K562 (cell line): ENCODE results near the gene NDUFAF4. TPM values are rescaled to one million over a fixed set of nuclear protein-coding genes. Genes with fewer than 3 reads are reported as not detected.

Experiments
- ATAC-seq: fragments of 200-7000 bp; cut with Tn5 transposase; 3 replicates; pipeline ENCODE4 v1.9.1; 2020; ENCODE audit warnings: moderate library complexity
- Bru-seq: library from RNA; stranded (reverse); fragments of 400-500 nt; gene quantifications from one replicate; lab custom pipeline; 2021; lab: Mats Ljungman, UMichigan
- BruChase-seq, 2 experiments: library from RNA; stranded (reverse); fragments of 400-500 nt; gene quantifications; one replicate each; lab custom pipeline; 2021; lab: Mats Ljungman, UMichigan
- BruUV-seq: library from RNA; stranded (reverse); fragments of 400-500 nt; replicated peaks from 2 replicates; lab custom pipeline; 2021; lab: Mats Ljungman, UMichigan
- CTCF ChIA-PET: fragments of 300-600 bp; formaldehyde crosslinking; extraction: SDS; loops from one replicate; lab custom pipeline; 2021; ENCODE audit warnings: low intra/inter-chr PET ratio; lab: Yijun Ruan, JAX
- POLR2A ChIA-PET: fragments of 300-600, 350-650 bp; sonication (Branson Sonifier 250); formaldehyde crosslinking; extraction: SDS; loops from one replicate; lab custom pipeline; 2021; ENCODE audit warnings: antibody characterized with exemption, inconsistent platforms; lab: Yijun Ruan, JAX
- DNase-seq, 4 experiments: peaks; one replicate each; pipeline versions ENCODE4 v3.0.0 to v3.0.0-alpha.2; 2011 to 2018; ENCODE audit warnings: low spot score in 3 of 4, mixed read lengths in 3 of 4; ENCODE audit errors: extremely low read depth in 1 of 4
- FAIRE-seq: peaks from 2 replicates; lab custom pipeline; 2011; peaks lifted over from hg19 to GRCh38; lab: Jason Lieb, UNC
- H2AFZ ChIP-seq: 2 replicates; pipeline ENCODE4 v1.6.0; 2011; ENCODE audit warnings: low read depth, low read length, control low read depth, inconsistent platforms
- H3K27ac ChIP-seq: fragments of 200-600 bp; 3 replicates; pipeline ENCODE4 v1.8.0; 2011; ENCODE audit warnings: low read depth, mild to moderate bottlenecking, control low read depth, inconsistent platforms, low read length, moderate library complexity, mixed read lengths; ENCODE audit errors: extremely low read depth
- H3K27me3 ChIP-seq, 2 experiments: fragments of 300-600 bp in 1 of 2; 2 replicates in 1 of 2; 3 replicates in 1 of 2; pipeline versions ENCODE4 v1.6.0 to v1.8.0; 2011; ENCODE audit warnings: inconsistent platforms in 2 of 2, low read length in 2 of 2, mild to moderate bottlenecking in 1 of 2, mixed read lengths in 1 of 2, moderate library complexity in 1 of 2; ENCODE audit not compliant: control insufficient read depth in 2 of 2, insufficient read depth in 2 of 2
- H3K36me3 ChIP-seq: fragments of 300-600 bp; 3 replicates; pipeline ENCODE4 v1.8.0; 2011; ENCODE audit warnings: mild to moderate bottlenecking, low read length, inconsistent platforms; ENCODE audit not compliant: control insufficient read depth, insufficient read depth
- H3K4me1 ChIP-seq, 2 experiments: fragments of 200-600 bp in 1 of 2; replicated peaks in 1 of 2; 2 replicates in 1 of 2; 3 replicates in 1 of 2; pipeline versions ENCODE4 v1.5.1 to v1.8.0; 2011; ENCODE audit warnings: inconsistent platforms in 2 of 2, low read length in 2 of 2, mild to moderate bottlenecking in 1 of 2, mixed read lengths in 1 of 2, moderate library complexity in 1 of 2; ENCODE audit not compliant: control insufficient read depth in 2 of 2, insufficient read depth in 2 of 2
- H3K4me2 ChIP-seq: 2 replicates; pipeline ENCODE4 v1.6.1; 2011; ENCODE audit warnings: low read length, control low read depth, inconsistent platforms, mixed read lengths; ENCODE audit not compliant: insufficient read depth
- H3K4me3 ChIP-seq: fragments of 200-600 bp; sonication (generic), shearing (Covaris generic); 2 replicates; pipeline ENCODE4 v1.5.1; 2016; ENCODE audit warnings: control low read depth, inconsistent platforms
- H3K79me2 ChIP-seq: fragments of 200-600 bp; 3 replicates; pipeline ENCODE4 v1.8.0; 2011; ENCODE audit warnings: low read length, inconsistent platforms; ENCODE audit not compliant: control insufficient read depth, insufficient read depth
- H3K9ac ChIP-seq, 2 experiments: 2 replicates each; pipeline versions ENCODE4 v1.6.0 to v1.6.1; 2011; ENCODE audit warnings: low read depth in 2 of 2, low read length in 2 of 2, control low read depth in 1 of 2, inconsistent platforms in 1 of 2, mild to moderate bottlenecking in 1 of 2, mixed read lengths in 1 of 2; ENCODE audit not compliant: insufficient read depth in 1 of 2
- H3K9me1 ChIP-seq: one replicate; pipeline ENCODE4 v1.6.0; 2011; ENCODE audit warnings: inconsistent platforms, mild to moderate bottlenecking, low read length, moderate library complexity; ENCODE audit not compliant: control insufficient read depth, insufficient read depth
- H3K9me3 ChIP-seq: replicated peaks from 2 replicates; pipeline ENCODE4 v1.5.1; 2011; ENCODE audit warnings: low read depth, low read length, inconsistent platforms; ENCODE audit not compliant: control insufficient read depth, insufficient read depth
- H4K20me1 ChIP-seq: replicated peaks from 2 replicates; pipeline ENCODE4 v1.6.1; 2011; ENCODE audit warnings: low read length, inconsistent platforms, mixed read lengths; ENCODE audit not compliant: control insufficient read depth, insufficient read depth
- FOXP1 ChIP-seq: sonication (generic); formaldehyde crosslinking; IDR thresholded peaks from 2 replicates; pipeline ENCODE4 v1.8.0; 2022; ENCODE audit warnings: mild to moderate bottlenecking, missing genetic modification reagents
- NKRF ChIP-seq: fragments of 450-650 bp; IDR thresholded peaks from 2 replicates; pipeline ENCODE4 v1.6.1; 2016; ENCODE audit warnings: borderline replicate concordance
- POLR2AphosphoS2 ChIP-seq: IDR thresholded peaks from 2 replicates; pipeline ENCODE4 v1.6.1; 2012; ENCODE audit warnings: low read length, improper control_type of control experiment
- SMAD3 ChIP-seq: fragments of 450-650 bp; formaldehyde crosslinking; conservative IDR thresholded peaks from 2 replicates; pipeline ENCODE4 v1.4.0; 2020; ENCODE audit warnings: mild to moderate bottlenecking
- SMARCE1 ChIP-seq: fragments of 450-650 bp; IDR thresholded peaks from 2 replicates; pipeline ENCODE4 v1.7.1; 2016; ENCODE audit warnings: mild to moderate bottlenecking
- THAP12 ChIP-seq: fragments of 250-450 bp; sonication (Bioruptor Pico); IDR thresholded peaks from 2 replicates; pipeline ENCODE4 v1.9.0; 2021; ENCODE audit warnings: mild to moderate bottlenecking, inconsistent platforms
- ZNF740 ChIP-seq, 3 experiments: fragments of 200-800 bp in 1 of 3; sonication (Bioruptor generic) in 1 of 3; sonication (generic) in 1 of 3; formaldehyde crosslinking in 1 of 3; IDR thresholded peaks; 2 replicates each; pipeline versions ENCODE4 v1.6.1 to v1.8.0; 2016 to 2022; ENCODE audit warnings: mild to moderate bottlenecking in 2 of 3, missing compliant biosample characterization in 2 of 3, missing genetic modification characterization in 2 of 3, missing genetic modification reagents in 1 of 3
- ZNF780A ChIP-seq: fragments of 250-450 bp; sonication (Bioruptor Pico); IDR thresholded peaks from 2 replicates; pipeline ENCODE4 v1.5.0; 2021; ENCODE audit warnings: mild to moderate bottlenecking
- WGBS: fragments of 100-300 bp; shearing (Covaris generic); methylation state at CpG from one replicate; pipeline ENCODE4 v1.1.6; 2016; ENCODE audit warnings: low coverage, mixed read lengths; ENCODE audit not compliant: insufficient coverage; ENCODE audit errors: missing lambda C conversion rate; 5-methylcytosine and 5-hydroxymethylcytosine counted together
- in situ Hi-C: fragments of 300-500 bp; cut with MboI; formaldehyde crosslinking; loops from 4 replicates; pipeline ENCODE4 v1.15.0; 2018; ENCODE audit warnings: inconsistent platforms, mixed read lengths
- intact Hi-C: fragments of 100-400 bp; cut with micrococcal nuclease; formaldehyde crosslinking; loops from 2 replicates; pipeline ENCODE4 v1.14.2; 2022
- long read RNA-seq, 3 experiments: library from polyadenylated mRNA in 2 of 3; library from RNA in 1 of 3; unstranded in 2 of 3; stranded (forward) in 1 of 3; transcript quantifications; one replicate each; pipeline ENCODE4 v2.0.0, GENCODE V29; 2019 to 2022
- polyA minus RNA-seq, 3 experiments: library from RNA; depleted of rRNA, polyadenylated mRNA; stranded (reverse); fragments of >200 nt; gene quantifications; 2 replicates each; pipeline ENCODE4 v1.2.3, GENCODE V29; 2011
- polyA plus RNA-seq, 8 experiments: library from polyadenylated mRNA; depleted of rRNA in 4 of 8; stranded (reverse) in 5 of 8; unstranded in 3 of 8; fragments of >200 nt; fragmentation: Nextera tagmentation in 2 of 8; fragmentation: Illumina TruSeq in 1 of 8; extraction: Ambion mirVana in 2 of 8; extraction: Trizol in 1 of 8; gene quantifications; 2 replicates each; pipeline versions ENCODE4 v1.2.1 to v1.2.3, GENCODE V29; 2011 to 2014; ENCODE audit warnings: inconsistent platforms in 1 of 8, missing spikeins in 1 of 8
- total RNA-seq, 7 experiments: library from RNA; depleted of rRNA in 6 of 7; stranded (reverse); fragments of >200 nt in 6 of 7; fragmentation: Illumina TruSeq in 2 of 7; extraction: Trizol in 2 of 7; gene quantifications; 2 replicates each; pipeline versions ENCODE4 v1.2.1 to v1.2.3, GENCODE V29; 2011 to 2021; ENCODE audit warnings: low replicate concordance in 1 of 7

NDUFAF4 gene
- 7.0 and 13.0 TPM in 2 replicates for total RNA-seq (2011; cell fraction: chromatin; rRNA removed; ENCODE audit: low replicate concordance)
- 5.3 and 5.7 TPM in 2 replicates for total RNA-seq (2011; cell fraction: nucleolus; rRNA removed)
- total RNA-seq (2011; cell fraction: nucleoplasm; rRNA removed), result 8.4 and 12.9 TPM in 2 replicates
- 45.0 and 54.0 TPM in 2 replicates for total RNA-seq (2014; rRNA removed)
- total RNA-seq (2014; rRNA removed; fragmentation: Illumina TruSeq; extraction: Trizol), result 151 and 180 TPM in 2 replicates
- total RNA-seq (2015; rRNA removed; fragmentation: Illumina TruSeq; extraction: Trizol), result 100 and 111 TPM in 2 replicates
- 127 and 142 TPM in 2 replicates for total RNA-seq (2021)
- polyA plus RNA-seq (2011; rRNA removed), result 146 and 171 TPM in 2 replicates
- 16.7 and 34.7 TPM in 2 replicates for polyA plus RNA-seq (2011; cell fraction: cytosol; rRNA removed)
- polyA plus RNA-seq (2011; cell fraction: nucleus; rRNA removed), result 11.1 and 19.6 TPM in 2 replicates
- 77.0 and 108 TPM in 2 replicates for polyA plus RNA-seq (2012)
- polyA plus RNA-seq (2014; fragmentation: Illumina TruSeq; extraction: Trizol), result 106 and 136 TPM in 2 replicates
- 100 to 1,000 TPM; 361 to 418 TPM for polyA plus RNA-seq (2014; fragmentation: Nextera tagmentation; extraction: Ambion mirVana)
- polyA plus RNA-seq (2014; rRNA removed), result 115 and 117 TPM in 2 replicates
- 37.5 and 40.5 TPM in 2 replicates for polyA minus RNA-seq (2011; rRNA and poly(A)+ RNA removed)
- 36.0 and 36.3 TPM in 2 replicates for polyA minus RNA-seq (2011; cell fraction: cytosol; rRNA and poly(A)+ RNA removed)
- polyA minus RNA-seq (2011; cell fraction: nucleus; rRNA and poly(A)+ RNA removed), result 6.6 and 15.2 TPM in 2 replicates
- percentile 96 among the genes with signal in this experiment for Bru-seq, nascent RNA
- BruChase-seq, experiment 1, labeled RNA remaining after a 2-hour chase, result percentile 90 among the genes with signal in this experiment
- percentile 88 among the genes with signal in this experiment for BruChase-seq, experiment 2, labeled RNA remaining after a 6-hour chase
- long read RNA-seq, experiment 1, transcript NDUFAF4-202 (2 exons, 555 nt), result minor isoform, 7 of 168 reads
- long read RNA-seq, experiment 1, transcript NDUFAF4-201 (3 exons, 2,399 nt), result major isoform, 145 of 168 reads
- long read RNA-seq, experiment 1, partial matches to known transcripts, result 3 of 168 reads
- long read RNA-seq, experiment 1, other reads (novel, unspliced or antisense), result 11 of 168 reads
- long read RNA-seq, experiment 2, transcript NDUFAF4-201 (3 exons, 2,399 nt), result major isoform, 73 of 88 reads
- long read RNA-seq, experiment 2, partial matches to known transcripts, result 3 of 88 reads
- long read RNA-seq, experiment 2, other reads (novel, unspliced or antisense), result 9 of 88 reads
- long read RNA-seq, experiment 3, transcript NDUFAF4-201 (3 exons, 2,399 nt), result major isoform, 139 of 149 reads
- long read RNA-seq, experiment 3, partial matches to known transcripts, result 1 of 149 reads
- long read RNA-seq, experiment 3, other reads (novel, unspliced or antisense), result 6 of 149 reads

DNA sequence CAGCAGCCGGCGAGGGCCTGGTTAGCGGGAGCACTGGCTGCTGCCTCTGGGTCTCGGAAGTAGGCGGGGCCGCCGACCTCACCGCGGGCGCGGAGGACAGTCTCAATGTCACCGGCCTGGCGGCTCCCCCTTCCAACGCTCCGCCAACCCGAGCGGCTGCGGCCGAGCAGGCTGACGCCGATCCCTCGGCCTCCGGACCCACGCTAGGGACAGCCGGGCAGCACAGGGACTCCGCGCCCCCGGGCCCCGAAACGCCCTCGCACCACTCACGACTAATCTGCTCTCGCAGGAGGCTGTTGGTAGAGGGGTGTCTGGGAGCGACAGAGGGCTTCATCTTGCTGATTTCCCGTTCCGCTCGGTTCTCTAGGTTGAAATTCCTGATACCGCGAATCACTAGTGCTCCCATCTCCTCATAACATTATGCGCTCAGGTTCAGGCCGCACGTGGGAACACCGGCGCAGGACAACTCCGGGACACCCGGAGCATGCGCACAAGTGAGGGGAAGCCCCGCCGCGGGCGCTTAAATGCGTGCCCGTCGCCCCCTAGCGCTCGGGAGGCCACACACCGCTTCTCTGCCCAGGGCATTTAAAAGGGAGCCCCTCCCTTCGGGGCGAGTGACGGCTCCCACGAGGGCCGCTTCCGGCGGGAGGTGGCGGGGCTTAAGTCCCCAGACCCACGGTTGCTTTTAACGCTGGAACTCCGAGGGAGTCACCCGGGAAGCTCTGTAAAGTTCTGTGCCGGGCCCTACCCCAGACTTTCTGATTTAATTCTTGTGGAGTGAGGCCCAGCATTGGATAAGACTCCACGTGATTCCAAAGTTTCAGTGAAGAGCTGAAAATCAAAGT, at the start of gene NDUFAF4:
NDUFAF4 (minus strand) TSS at position 496 of the 845 bp plus-strand sequence; CDS start at position 406, 90 bp downstream.
- Histone ChIP-seq H3K9me1 (no peaks in the 10 kb centered on the region), H4K20me1 (no peaks in the 10 kb centered on the region), H3K4me3 (peak within 1 kb of the TSS; percentile 93), H3K27ac (peak within 1 kb of the TSS; percentile 96), H2AFZ (peak within 1 kb of the TSS; percentile 98), H3K4me1 (peaks cover 4 to 13% of the 10 kb centered on the region in 2 experiments; a peak in 4 of 5 replicates), H3K27me3 (no peaks in the 10 kb centered on the region), H3K36me3 (peaks cover 41% of the 10 kb centered on the region), H3K79me2 (peaks cover 51% of the 10 kb centered on the region), H3K9me3 (no peaks in the 10 kb centered on the region), H3K9ac (peak within 1 kb of the TSS; percentile 93 to 94), H3K4me2 (peak within 1 kb of the TSS; percentile 93)
- CTCF ChIA-PET, result interaction anchor here (0.6 to 3.6 kb wide), 7 partner anchors 13 to 353 kb away, joined by 3 to 50 read pairs (median 8); no protein-coding TSS in a partner anchor
- ATAC-seq (peak; percentile 97), DNase-seq (peak; percentile 94 to 98 (median 96)), FAIRE-seq (peak; percentile 84)
- intact Hi-C loops (loop anchor here (1.0 to 5.0 kb wide), 6 partner anchors 29 to 375 kb away; partner anchors contain the start of genes GPR63 and UFL1), in situ Hi-C loops (loop anchor here (10.0 kb wide), 1 partner anchor 273 kb away; no protein-coding TSS in a partner anchor)
- WGBS, result under 1% methylated on average over 69 of the region's 71 CpGs
- BruUV-seq, result TSS peak; percentile 56
- POLR2A ChIA-PET, result interaction anchor here (0.6 to 0.7 kb wide), 5 partner anchors 10 to 410 kb away, joined by 3 to 4 read pairs (median 4); no protein-coding TSS in a partner anchor
- no peak; the same call in 1 of the 2 replicates for TF ChIP-seq ZNF740 (CRISPR knock-in tag; IDR thresholded peaks at IDR 0.05)
- TF ChIP-seq ZNF740 (tag; IDR thresholded peaks at IDR 0.05), result no peak
- no peak for TF ChIP-seq SMAD3
- peak; percentile 95 for TF ChIP-seq NKRF
- TF ChIP-seq ZNF780A (CRISPR knock-in tag), result no peak
- no peak for TF ChIP-seq SMARCE1
- no peak for TF ChIP-seq POLR2AphosphoS2
- TF ChIP-seq THAP12, result peak; percentile 97
- TF ChIP-seq FOXP1 (CRISPR knock-in tag), result 0 out of 2 replicates have a peak, but pooled peaks have one; percentile 78
